Eye (tissue), 1 donor: Measurements from ENCODE around the gene LMBR1.
"Not testable (repeated sequence)": the region's sequence is repeated elsewhere in the genome, so short reads cannot be mapped to it uniquely, and the experiment has no call there.

Source experiments
- DNase-seq: peaks from one replicate; pipeline ENCODE4 v3.0.0-alpha.2; 2015

LMBR1 gene

GRCh38 chr7:156892821-156893706, at the start of gene LMBR1:
Gene LMBR1 (minus strand): TSS chr7:156893183. CDS start chr7:156892993, 190 bp downstream.
- DNase-seq, result peak; percentile 98

- DNase-seq, result peak; percentile 20
These were observed 49.7 kb upstream of the LMBR1 start for GRCh38 chr7:156942708-156943090.

- no peak for DNase-seq
These were observed 48.6 kb upstream of the LMBR1 start for GRCh38 chr7:156941393-156942182.

- DNase-seq, result no peak
These were observed 47.6 kb upstream of the LMBR1 start for GRCh38 chr7:156940421-156941122.

GRCh38 chr7:156936766-156937165, 43.8 kb upstream of the LMBR1 start:
- not testable (repeated sequence) for DNase-seq

- DNase-seq, result no peak
These were observed 42.3 kb upstream of the LMBR1 start for GRCh38 chr7:156935250-156935649.

- no peak for DNase-seq
These were observed 39.0 kb upstream of the LMBR1 start for GRCh38 chr7:156932006-156932405.

- no peak for DNase-seq
These were observed 37.0 kb upstream of the LMBR1 start for GRCh38 chr7:156929789-156930539.

- no peak for DNase-seq
These were observed 35.4 kb upstream of the LMBR1 start for GRCh38 chr7:156928406-156928747.

- no peak for DNase-seq
These were observed 34.8 kb upstream of the LMBR1 start for GRCh38 chr7:156927571-156928405.

GRCh38 chr7:156925821-156926220, 32.8 kb upstream of the LMBR1 start:
- DNase-seq, result not testable (repeated sequence)

- not testable (repeated sequence) for DNase-seq
These were observed 29.3 kb upstream of the LMBR1 start for GRCh38 chr7:156922304-156922703.

GRCh38 chr7:156920487-156921373, 27.7 kb upstream of the LMBR1 start:
- DNase-seq, result not testable (repeated sequence)

GRCh38 chr7:156920076-156920475, 27.1 kb upstream of the LMBR1 start:
- DNase-seq, result no peak

GRCh38 chr7:156919132-156919713, 26.2 kb upstream of the LMBR1 start:
- DNase-seq, result no peak

- no peak for DNase-seq
These were observed 25.7 kb upstream of the LMBR1 start for GRCh38 chr7:156918635-156919034.

- DNase-seq, result not testable (repeated sequence)
These were observed 16.7 kb upstream of the LMBR1 start for GRCh38 chr7:156909574-156910252.

GRCh38 chr7:156907656-156908055, 14.7 kb upstream of the LMBR1 start:
- peak; percentile 13 for DNase-seq

- DNase-seq, result no peak
These were observed 13.2 kb upstream of the LMBR1 start for GRCh38 chr7:156906200-156906649.
